H9 (cell line): ENCODE results near the gene PDZD4. TPM values are rescaled to one million over a fixed set of nuclear protein-coding genes. Genes with fewer than 3 reads are reported as not detected.

ENCODE experiments used
- DNase-seq: peaks from one replicate; pipeline ENCODE4 v3.0.0-alpha.2; 2017
- H2AFZ ChIP-seq: one replicate; pipeline ENCODE4 v1.6.1; 2013; ENCODE audit warnings: mild to moderate bottlenecking, low read length, control low read depth, moderate library complexity
- H2AK5ac ChIP-seq: 2 replicates; pipeline ENCODE4 v1.6.1; 2013; ENCODE audit warnings: low read length, control low read depth, mixed read lengths; ENCODE audit not compliant: insufficient read length
- H2BK120ac ChIP-seq: one replicate; pipeline ENCODE4 v1.6.1; 2013; ENCODE audit warnings: low read depth, mild to moderate bottlenecking, low read length, control low read depth, inconsistent platforms; ENCODE audit not compliant: poor library complexity, severe bottlenecking
- H2BK12ac ChIP-seq: 2 replicates; pipeline ENCODE4 v1.6.1; 2013; ENCODE audit warnings: low read length, control low read depth, mixed read lengths, low read depth; ENCODE audit not compliant: insufficient read length
- H2BK15ac ChIP-seq: 2 replicates; pipeline ENCODE4 v1.6.1; 2013; ENCODE audit warnings: low read depth, low read length, control low read depth
- H2BK20ac ChIP-seq: one replicate; pipeline ENCODE4 v1.6.1; 2013; ENCODE audit warnings: low read depth, mild to moderate bottlenecking, low read length, control low read depth, inconsistent platforms; ENCODE audit not compliant: poor library complexity, severe bottlenecking
- H2BK5ac ChIP-seq: 2 replicates; pipeline ENCODE4 v1.6.1; 2013; ENCODE audit warnings: low read length, control low read depth, mixed read lengths; ENCODE audit not compliant: insufficient read length
- H3K14ac ChIP-seq: 2 replicates; pipeline ENCODE4 v1.6.1; 2013; ENCODE audit warnings: low read length, control low read depth; ENCODE audit not compliant: insufficient read depth
- H3K18ac ChIP-seq: 2 replicates; pipeline ENCODE4 v1.6.1; 2013; ENCODE audit warnings: low read depth, mild to moderate bottlenecking, mixed read lengths, low read length, control low read depth; ENCODE audit not compliant: insufficient read length
- H3K23ac ChIP-seq: 2 replicates; pipeline ENCODE4 v1.6.1; 2013; ENCODE audit warnings: low read length, control low read depth, mixed read lengths, low read depth; ENCODE audit not compliant: insufficient read length
- H3K23me2 ChIP-seq: 2 replicates; pipeline ENCODE4 v1.6.1; 2013; ENCODE audit warnings: low read depth, mild to moderate bottlenecking, mixed read lengths, low read length, control low read depth; ENCODE audit not compliant: insufficient read length, poor library complexity, severe bottlenecking
- H3K27ac ChIP-seq: 2 replicates; pipeline ENCODE4 v1.5.1; 2013; ENCODE audit warnings: low read length, control low read depth, mixed read lengths, low read depth; ENCODE audit not compliant: insufficient read length
- H3K27me3 ChIP-seq: 2 replicates; pipeline ENCODE4 v1.6.1; 2013; ENCODE audit warnings: low read length, control low read depth, inconsistent platforms; ENCODE audit not compliant: insufficient read depth
- H3K4ac ChIP-seq: 2 replicates; pipeline ENCODE4 v1.6.1; 2013; ENCODE audit warnings: low read depth, mild to moderate bottlenecking, control low read depth, inconsistent platforms, low read length, moderate library complexity
- H3K4me1 ChIP-seq: 2 replicates; pipeline ENCODE4 v1.6.1; 2013; ENCODE audit warnings: low read length, control low read depth, inconsistent platforms; ENCODE audit not compliant: insufficient read depth
- H3K4me2 ChIP-seq: 2 replicates; pipeline ENCODE4 v1.6.1; 2013; ENCODE audit warnings: low read length, control low read depth, mixed read lengths; ENCODE audit not compliant: insufficient read length, insufficient read depth
- H3K56ac ChIP-seq: 2 replicates; pipeline ENCODE4 v1.6.1; 2013; ENCODE audit warnings: low read depth, mild to moderate bottlenecking, mixed read lengths, low read length, control low read depth; ENCODE audit not compliant: insufficient read length
- H3K79me1 ChIP-seq: 2 replicates; pipeline ENCODE4 v1.6.1; 2013; ENCODE audit warnings: low read depth, mild to moderate bottlenecking, moderate library complexity, low read length, control low read depth, inconsistent platforms; ENCODE audit not compliant: insufficient read depth, poor library complexity, severe bottlenecking
- H3K79me2 ChIP-seq: 2 replicates; pipeline ENCODE4 v1.6.1; 2013; ENCODE audit warnings: low read length, control low read depth, inconsistent platforms; ENCODE audit not compliant: insufficient read depth
- H3K9ac ChIP-seq: 2 replicates; pipeline ENCODE4 v1.6.1; 2013; ENCODE audit warnings: low read length, control low read depth, mixed read lengths; ENCODE audit not compliant: insufficient read length; ENCODE audit errors: extremely low read depth
- H3K9me3 ChIP-seq: one replicate; pipeline ENCODE4 v1.6.1; 2013; ENCODE audit warnings: low read depth, low read length, inconsistent platforms; ENCODE audit not compliant: control insufficient read depth
- H3T11ph ChIP-seq: one replicate; pipeline ENCODE4 v1.6.1; 2013; ENCODE audit warnings: mild to moderate bottlenecking, low read length, control low read depth, inconsistent platforms
- H4K20me1 ChIP-seq: one replicate; pipeline ENCODE4 v1.6.1; 2013; ENCODE audit not compliant: control insufficient read depth, insufficient read length, insufficient read depth
- H4K5ac ChIP-seq: 2 replicates; pipeline ENCODE4 v1.6.1; 2013; ENCODE audit warnings: low read depth, mild to moderate bottlenecking, mixed read lengths, low read length, control low read depth; ENCODE audit not compliant: insufficient read length
- H4K8ac ChIP-seq: replicated peaks from 2 replicates; pipeline ENCODE4 v1.6.1; 2013; ENCODE audit warnings: low read length, control low read depth, mixed read lengths, low read depth; ENCODE audit not compliant: insufficient read length
- H4K91ac ChIP-seq: 2 replicates; pipeline ENCODE4 v1.6.1; 2013; ENCODE audit warnings: low read depth, mild to moderate bottlenecking, moderate library complexity, mixed read lengths, low read length, control low read depth; ENCODE audit not compliant: insufficient read length
- H3K27ac Mint-ChIP-seq, 3 experiments: 2 replicates in 2 of 3; 3 replicates in 1 of 3; pipeline ENCODE4 v1.8.0; 2020 to 2021; ENCODE audit warnings: mixed read lengths in 3 of 3, mild to moderate bottlenecking in 1 of 3, moderate library complexity in 1 of 3
- H3K27me3 Mint-ChIP-seq: 2 replicates; pipeline ENCODE4 v1.8.0; 2021; ENCODE audit warnings: low read depth, mild to moderate bottlenecking, moderate library complexity, mixed read lengths
- H3K36me3 Mint-ChIP-seq, 3 experiments: 2 replicates in 2 of 3; 3 replicates in 1 of 3; pipeline ENCODE4 v1.8.0; 2020 to 2021; ENCODE audit warnings: low read depth in 3 of 3, mixed read lengths in 3 of 3; ENCODE audit not compliant: insufficient read depth in 1 of 3
- H3K4me1 Mint-ChIP-seq, 2 experiments: 2 replicates each; pipeline ENCODE4 v1.8.0; 2020; ENCODE audit warnings: mixed read lengths in 2 of 2
- H3K4me3 Mint-ChIP-seq, 2 experiments: 2 replicates in 1 of 2; 3 replicates in 1 of 2; pipeline ENCODE4 v1.8.0; 2020 to 2021; ENCODE audit warnings: mild to moderate bottlenecking in 2 of 2, mixed read lengths in 2 of 2, moderate library complexity in 1 of 2
- H3K9me3 Mint-ChIP-seq, 2 experiments: 2 replicates in 1 of 2; 3 replicates in 1 of 2; pipeline ENCODE4 v1.8.0; 2020; ENCODE audit warnings: mild to moderate bottlenecking in 2 of 2, mixed read lengths in 2 of 2, moderate library complexity in 1 of 2
- WGBS: extraction: QIAGEN DNeasy Blood & Tissue Kit; methylation state at CpG from one replicate; pipeline ENCODE4 v1.1.7; 2013; ENCODE audit warnings: missing lambda C conversion rate, low lambda C conversion rate, mixed read lengths; ENCODE audit not compliant: insufficient read length; ENCODE audit errors: extremely low coverage; 5-methylcytosine and 5-hydroxymethylcytosine counted together
- total RNA-seq: library from RNA; stranded (reverse); gene quantifications from 2 replicates; pipeline ENCODE4 v1.2.1, GENCODE V29; 2021
- TF ChIP-seq, protein P1 (sequence below): fragments of 200-600 bp; sonication (generic); conservative IDR thresholded peaks from 3 replicates; pipeline ENCODE4 v1.8.0; 2021; ENCODE audit warnings: antibody characterized with exemption, mild to moderate bottlenecking

PDZD4 gene
- total RNA-seq, 1 experiment from 2014 or later = 110 TPM

DNA sequence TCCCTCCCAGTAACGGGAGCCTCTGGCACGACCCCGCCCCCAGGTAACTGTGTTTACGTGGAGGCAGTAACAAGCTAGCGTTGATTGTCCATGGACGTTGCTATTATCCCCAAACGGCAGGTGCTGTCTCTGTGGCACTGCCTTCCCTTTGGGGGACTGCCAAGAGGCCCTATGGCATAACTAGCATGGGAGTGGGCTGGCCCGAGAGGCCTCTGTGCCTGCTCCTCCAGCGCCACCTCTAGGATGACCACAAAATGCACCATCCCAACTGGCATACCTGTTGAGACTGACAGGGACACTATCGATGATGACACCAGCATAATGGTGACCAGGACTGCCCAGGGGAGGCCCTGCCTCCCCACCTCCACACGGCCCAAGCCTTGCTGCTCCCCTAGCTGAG, 48.0 kb downstream of the PDZD4 start:
- Histone ChIP-seq H2AFZ (no peak overlapping the region), H2AK5ac (no peak overlapping the region), H3K4ac (no peak overlapping the region), H3K9me3 (peaks cover 8% of the 10 kb centered on the region), H4K8ac (no peak overlapping the region), H4K5ac (no peak overlapping the region), H2BK20ac (no peak overlapping the region), H4K91ac (no peak overlapping the region), H3K23me2 (no peaks in the 10 kb centered on the region), H4K20me1 (no peaks in the 10 kb centered on the region), H3K56ac (no peak overlapping the region), H3K4me2 (no peak overlapping the region), H3K18ac (no peak overlapping the region), H3K9ac (no peak overlapping the region), H2BK12ac (no peak overlapping the region), H2BK15ac (no peak overlapping the region), H3K14ac (no peak overlapping the region), H3K4me1 (no peaks in the 10 kb centered on the region), H2BK5ac (no peak overlapping the region), H3K23ac (no peak overlapping the region), H3K27ac (no peak overlapping the region), H2BK120ac (no peak overlapping the region), H3K79me2 (no peaks in the 10 kb centered on the region), H3T11ph (no peak overlapping the region), H3K79me1 (no peaks in the 10 kb centered on the region), H3K27me3 (no peaks in the 10 kb centered on the region)
- no CpG with 5 or more reads among the region's 11 CpGs for WGBS
- peaks cover 41 to 65% of the 10 kb centered on the region in 2 experiments for H3K9me3 Mint-ChIP-seq
- no peak overlapping the region for H3K27ac Mint-ChIP-seq
- TF ChIP-seq, protein P1, sequence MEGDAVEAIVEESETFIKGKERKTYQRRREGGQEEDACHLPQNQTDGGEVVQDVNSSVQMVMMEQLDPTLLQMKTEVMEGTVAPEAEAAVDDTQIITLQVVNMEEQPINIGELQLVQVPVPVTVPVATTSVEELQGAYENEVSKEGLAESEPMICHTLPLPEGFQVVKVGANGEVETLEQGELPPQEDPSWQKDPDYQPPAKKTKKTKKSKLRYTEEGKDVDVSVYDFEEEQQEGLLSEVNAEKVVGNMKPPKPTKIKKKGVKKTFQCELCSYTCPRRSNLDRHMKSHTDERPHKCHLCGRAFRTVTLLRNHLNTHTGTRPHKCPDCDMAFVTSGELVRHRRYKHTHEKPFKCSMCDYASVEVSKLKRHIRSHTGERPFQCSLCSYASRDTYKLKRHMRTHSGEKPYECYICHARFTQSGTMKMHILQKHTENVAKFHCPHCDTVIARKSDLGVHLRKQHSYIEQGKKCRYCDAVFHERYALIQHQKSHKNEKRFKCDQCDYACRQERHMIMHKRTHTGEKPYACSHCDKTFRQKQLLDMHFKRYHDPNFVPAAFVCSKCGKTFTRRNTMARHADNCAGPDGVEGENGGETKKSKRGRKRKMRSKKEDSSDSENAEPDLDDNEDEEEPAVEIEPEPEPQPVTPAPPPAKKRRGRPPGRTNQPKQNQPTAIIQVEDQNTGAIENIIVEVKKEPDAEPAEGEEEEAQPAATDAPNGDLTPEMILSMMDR = peak; percentile 45
- peak; percentile 56 for DNase-seq
- H3K27me3 Mint-ChIP-seq = peaks cover 2% of the 10 kb centered on the region; the same call in 1 of the 2 replicates
- H3K4me3 Mint-ChIP-seq = no peak overlapping the region
- peaks cover 4 to 8% of the 10 kb centered on the region in 2 experiments for H3K4me1 Mint-ChIP-seq
- peaks cover 12 to 24% (median 13%) of the 10 kb centered on the region in 3 experiments; a peak in 6 of 7 replicates for H3K36me3 Mint-ChIP-seq
